SK-MEL-5 (cell line): ENCODE measurements around the gene RTP3. TPM values are rescaled to one million over a fixed set of nuclear protein-coding genes. Genes with fewer than 3 reads are reported as not detected.
A peak's percentile ranks its signal among the peaks of the same experiment; 100 is the strongest.
"Not testable (repeated sequence)": the region's sequence is repeated elsewhere in the genome, so short reads cannot be mapped to it uniquely, and the experiment has no call there.

Experiments
- DNase-seq: peaks from one replicate; pipeline ENCODE4 v3.0.0-alpha.2; 2016; ENCODE audit warnings: low read depth, low spot score
- in situ Hi-C: cut with HindIII; loops from 2 replicates; pipeline ENCODE4 v1.10.0; 2016; ENCODE audit warnings: low sequenced_read_pairs, high pct_unique_total_duplicates, low pct_unique_long_range_greater_than_20kb
- total RNA-seq: library from RNA; depleted of rRNA; stranded (reverse); fragments of >200 nt; shearing (Covaris generic); gene quantifications from 2 replicates; pipeline ENCODE4 v1.2.3, GENCODE V29; 2014

The RTP3 gene
- total RNA-seq, 1 experiment from 2014 or later = not detected

- no peak for DNase-seq
Measured at GRCh38 chr3:46503200-46503874, 5.6 kb downstream of the RTP3 start.

GRCh38 chr3:46504789-46505188 lies 7.0 kb downstream of the RTP3 start:
- in situ Hi-C loops = no loop called here
- DNase-seq = peak; percentile 37

More at GRCh38 chr3:46503200-46503874, 5.6 kb downstream of the RTP3 start:
- in situ Hi-C loops = no loop called here

GRCh38 chr3:46505953-46506352 lies 8.2 kb downstream of the RTP3 start:
- no peak for DNase-seq
- in situ Hi-C loops = no loop called here

DNA sequence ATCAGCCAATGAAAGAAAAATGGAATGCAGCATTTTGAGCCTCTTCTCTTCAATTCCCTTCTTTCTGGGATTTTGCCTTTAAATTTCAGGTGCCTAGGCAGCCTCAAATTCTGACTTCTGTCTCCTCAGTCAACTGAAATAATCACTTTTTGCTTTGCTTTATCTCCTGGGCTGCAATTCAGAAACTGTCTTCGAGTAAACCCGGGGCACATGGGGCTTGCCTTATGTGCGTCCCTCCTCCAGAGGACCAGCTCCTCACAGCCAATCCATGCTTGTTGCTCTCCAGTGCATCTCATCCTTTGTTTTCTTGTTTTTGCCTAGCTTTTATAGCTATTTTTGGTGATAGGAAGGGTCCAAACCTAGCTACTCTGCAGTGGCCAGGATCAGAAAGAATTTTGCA lies 8.8 kb downstream of the RTP3 start:
- in situ Hi-C loops = no loop called here
- no peak for DNase-seq

DNA sequence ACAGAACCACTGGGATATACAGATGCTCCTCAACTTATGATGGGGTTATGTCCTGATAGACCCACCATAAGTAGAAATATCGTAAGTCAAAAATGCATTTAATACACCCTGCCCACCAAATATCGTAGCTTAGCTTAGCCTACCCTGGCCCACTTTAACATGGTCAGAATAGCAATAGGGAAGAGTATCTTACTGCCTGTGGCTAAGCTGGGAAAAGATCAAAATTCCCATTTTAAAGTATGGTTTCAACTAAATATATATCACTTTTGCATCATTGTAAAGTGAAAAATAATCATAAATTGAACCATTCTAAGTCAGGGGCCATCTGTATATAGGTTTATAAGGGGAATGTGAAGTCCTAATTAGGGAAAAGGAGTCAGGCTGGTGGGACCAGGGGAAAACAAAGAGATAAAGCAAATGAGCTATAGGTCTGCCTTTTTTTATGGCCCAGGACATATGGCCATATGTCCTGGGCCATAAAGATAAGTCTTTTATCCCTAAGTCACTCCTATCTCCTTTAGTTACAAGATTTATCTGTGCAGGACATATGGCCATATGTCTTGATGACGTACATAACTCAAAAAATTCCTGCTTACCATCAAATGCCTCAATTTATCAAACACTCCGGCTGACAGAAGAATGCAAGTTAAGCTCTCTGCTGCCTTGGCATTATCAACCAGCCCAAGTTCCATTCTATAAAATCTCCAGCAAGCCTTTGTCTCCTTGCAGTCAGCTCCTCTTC lies 11.2 kb downstream of the RTP3 start:
- DNase-seq = no peak
- in situ Hi-C loops = no loop called here

- in situ Hi-C loops = no loop called here
- no peak for DNase-seq
Measured at GRCh38 chr3:46509661-46510187, 11.9 kb downstream of the RTP3 start.

DNA sequence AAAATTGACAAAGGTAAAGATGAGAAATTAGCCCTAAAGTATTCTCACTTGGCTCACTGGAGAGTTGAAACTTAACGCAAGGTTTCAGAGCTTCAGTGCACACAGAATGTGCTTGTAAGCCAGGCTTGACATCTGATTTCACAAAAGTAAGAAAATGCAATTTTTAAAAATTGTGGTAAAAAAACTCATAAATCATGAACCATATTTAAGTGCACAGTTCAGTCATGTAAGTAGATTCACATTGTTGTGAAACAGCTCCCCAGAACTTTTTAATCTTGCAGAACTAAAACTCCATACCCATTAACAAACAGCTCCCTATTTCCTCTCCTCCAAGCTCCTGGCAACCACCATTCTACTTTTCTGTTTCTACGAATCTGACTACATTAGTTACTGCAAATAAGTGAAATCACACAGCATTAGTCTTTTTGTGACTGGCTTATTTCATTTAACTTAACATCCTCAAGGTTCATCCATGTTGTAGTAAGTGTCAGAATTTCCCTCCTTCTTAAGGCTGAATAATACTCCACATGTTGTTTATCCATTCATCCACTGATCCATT lies 14.5 kb downstream of the RTP3 start:
- in situ Hi-C loops = no loop called here
- no peak for DNase-seq

- in situ Hi-C loops = no loop called here
- DNase-seq = no peak
Measured at GRCh38 chr3:46516521-46516920, 18.7 kb downstream of the RTP3 start.

- DNase-seq = peak; percentile 93
- in situ Hi-C loops = no loop called here
Measured at GRCh38 chr3:46517016-46517783, 19.4 kb downstream of the RTP3 start.

GRCh38 chr3:46517784-46518181 lies 20.0 kb downstream of the RTP3 start:
- no peak for DNase-seq
- in situ Hi-C loops = no loop called here

GRCh38 chr3:46519952-46520351 lies 22.2 kb downstream of the RTP3 start:
- in situ Hi-C loops = no loop called here
- DNase-seq = no peak

DNA sequence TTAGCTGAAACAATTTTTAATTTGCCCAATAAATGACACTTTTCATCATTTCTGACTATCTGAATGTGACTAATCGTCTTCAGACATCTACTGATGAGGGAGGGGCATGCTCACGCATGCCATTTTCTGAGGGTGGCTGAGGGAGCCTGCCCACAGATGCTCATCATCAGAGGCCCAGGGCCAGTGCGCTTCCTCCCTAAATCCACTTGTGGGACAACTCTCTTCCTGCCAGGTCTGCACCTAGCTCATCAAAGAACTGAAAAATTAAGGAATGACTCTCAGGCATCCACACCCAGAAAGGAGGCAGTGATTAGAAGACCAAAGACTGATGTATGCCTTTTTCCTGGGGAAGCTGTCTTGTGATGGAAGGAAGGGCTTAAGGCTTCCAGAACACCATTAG lies 22.8 kb downstream of the RTP3 start:
- in situ Hi-C loops = no loop called here
- no peak for DNase-seq

GRCh38 chr3:46521096-46521495 lies 23.3 kb downstream of the RTP3 start:
- in situ Hi-C loops = no loop called here
- DNase-seq = no peak

DNA sequence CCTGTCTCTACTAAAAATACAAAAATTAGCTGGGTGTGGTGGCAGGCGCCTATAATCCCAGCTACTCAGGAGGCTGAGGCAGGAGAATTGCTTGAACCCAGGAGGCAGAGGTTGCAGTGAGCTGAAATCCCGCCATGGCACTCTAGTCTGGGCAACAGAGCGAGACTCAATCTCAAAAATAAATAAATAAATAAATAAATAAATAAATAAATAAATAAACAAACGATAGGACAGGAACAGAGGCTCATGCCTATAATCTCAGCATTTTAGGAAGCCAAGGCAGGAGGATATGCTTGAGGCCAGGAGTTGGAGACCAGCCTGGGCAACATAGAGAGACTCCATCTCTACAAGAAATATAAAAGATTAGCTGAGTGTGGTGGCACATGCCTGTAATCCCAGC lies 24.4 kb downstream of the RTP3 start:
- in situ Hi-C loops, DNase-seq: not testable (repeated sequence)

GRCh38 chr3:46523556-46523955 lies 25.8 kb downstream of the RTP3 start:
- in situ Hi-C loops = no loop called here

GRCh38 chr3:46524008-46524407 lies 26.2 kb downstream of the RTP3 start:
- DNase-seq = no peak
- in situ Hi-C loops = no loop called here

More at GRCh38 chr3:46523556-46523955, 25.8 kb downstream of the RTP3 start:
- no peak for DNase-seq

GRCh38 chr3:46524832-46525231 lies 27.1 kb downstream of the RTP3 start:
- in situ Hi-C loops = no loop called here

DNA sequence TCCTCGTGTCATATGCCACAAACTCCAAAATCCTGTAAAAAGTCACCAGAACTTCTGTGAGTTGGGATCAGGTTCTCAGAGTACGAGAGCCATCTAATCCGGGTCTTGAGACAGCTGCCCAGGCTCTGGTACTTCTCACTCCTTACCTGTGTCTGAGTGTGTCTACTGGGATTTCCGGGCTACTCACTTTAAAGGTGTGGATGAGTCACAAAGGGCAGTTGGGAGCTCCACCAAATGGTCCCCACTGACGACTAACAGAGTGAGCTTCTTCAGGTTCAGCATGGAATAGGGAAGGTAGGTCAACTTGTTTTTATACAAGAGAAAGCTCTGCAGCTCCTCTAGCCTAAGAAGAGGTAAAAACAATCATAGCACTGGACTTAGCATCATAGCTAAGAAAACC lies 29.5 kb downstream of the RTP3 start:
- DNase-seq = no peak
- in situ Hi-C loops = no loop called here

More at GRCh38 chr3:46524832-46525231, 27.1 kb downstream of the RTP3 start:
- no peak for DNase-seq
